ENCODE data around the gene SLC4A4.

DNA sequence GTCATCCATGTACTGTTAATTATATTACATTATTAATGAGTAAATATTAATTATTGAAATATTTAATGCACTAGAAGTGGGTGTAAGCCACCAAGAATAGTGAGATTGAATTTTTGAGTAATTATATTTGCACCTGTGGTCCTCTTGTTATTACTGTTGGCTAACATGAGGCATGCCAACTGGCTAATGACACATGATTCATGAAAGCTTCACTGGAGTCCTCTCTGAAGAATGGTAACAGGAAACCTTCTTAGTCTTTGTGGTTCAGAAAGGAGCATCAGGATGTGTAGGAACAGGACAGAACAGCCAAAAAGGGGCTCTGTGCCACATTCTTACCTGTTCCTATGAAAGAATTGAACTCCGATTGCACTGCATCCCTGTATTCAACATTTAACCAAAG is 65.2 kb downstream of the SLC4A4 start:
- TF ChIP-seq FOXM1 (IDR thresholded peaks at IDR 0.05; ENCODE audit: borderline replicate concordance, low read depth) = no peak
- TF ChIP-seq, protein P1, sequence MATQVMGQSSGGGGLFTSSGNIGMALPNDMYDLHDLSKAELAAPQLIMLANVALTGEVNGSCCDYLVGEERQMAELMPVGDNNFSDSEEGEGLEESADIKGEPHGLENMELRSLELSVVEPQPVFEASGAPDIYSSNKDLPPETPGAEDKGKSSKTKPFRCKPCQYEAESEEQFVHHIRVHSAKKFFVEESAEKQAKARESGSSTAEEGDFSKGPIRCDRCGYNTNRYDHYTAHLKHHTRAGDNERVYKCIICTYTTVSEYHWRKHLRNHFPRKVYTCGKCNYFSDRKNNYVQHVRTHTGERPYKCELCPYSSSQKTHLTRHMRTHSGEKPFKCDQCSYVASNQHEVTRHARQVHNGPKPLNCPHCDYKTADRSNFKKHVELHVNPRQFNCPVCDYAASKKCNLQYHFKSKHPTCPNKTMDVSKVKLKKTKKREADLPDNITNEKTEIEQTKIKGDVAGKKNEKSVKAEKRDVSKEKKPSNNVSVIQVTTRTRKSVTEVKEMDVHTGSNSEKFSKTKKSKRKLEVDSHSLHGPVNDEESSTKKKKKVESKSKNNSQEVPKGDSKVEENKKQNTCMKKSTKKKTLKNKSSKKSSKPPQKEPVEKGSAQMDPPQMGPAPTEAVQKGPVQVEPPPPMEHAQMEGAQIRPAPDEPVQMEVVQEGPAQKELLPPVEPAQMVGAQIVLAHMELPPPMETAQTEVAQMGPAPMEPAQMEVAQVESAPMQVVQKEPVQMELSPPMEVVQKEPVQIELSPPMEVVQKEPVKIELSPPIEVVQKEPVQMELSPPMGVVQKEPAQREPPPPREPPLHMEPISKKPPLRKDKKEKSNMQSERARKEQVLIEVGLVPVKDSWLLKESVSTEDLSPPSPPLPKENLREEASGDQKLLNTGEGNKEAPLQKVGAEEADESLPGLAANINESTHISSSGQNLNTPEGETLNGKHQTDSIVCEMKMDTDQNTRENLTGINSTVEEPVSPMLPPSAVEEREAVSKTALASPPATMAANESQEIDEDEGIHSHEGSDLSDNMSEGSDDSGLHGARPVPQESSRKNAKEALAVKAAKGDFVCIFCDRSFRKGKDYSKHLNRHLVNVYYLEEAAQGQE (IDR thresholded peaks at IDR 0.05; ENCODE audit: low read depth) = no peak
- TF ChIP-seq EP300 (IDR thresholded peaks at IDR 0.05; ENCODE audit: borderline replicate concordance) = no peak
- TF ChIP-seq, protein P2, sequence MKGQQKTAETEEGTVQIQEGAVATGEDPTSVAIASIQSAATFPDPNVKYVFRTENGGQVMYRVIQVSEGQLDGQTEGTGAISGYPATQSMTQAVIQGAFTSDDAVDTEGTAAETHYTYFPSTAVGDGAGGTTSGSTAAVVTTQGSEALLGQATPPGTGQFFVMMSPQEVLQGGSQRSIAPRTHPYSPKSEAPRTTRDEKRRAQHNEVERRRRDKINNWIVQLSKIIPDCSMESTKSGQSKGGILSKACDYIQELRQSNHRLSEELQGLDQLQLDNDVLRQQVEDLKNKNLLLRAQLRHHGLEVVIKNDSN (IDR thresholded peaks at IDR 0.05) = no peak
- no peak for TF ChIP-seq MAX (IDR thresholded peaks at IDR 0.05)
- no peak for TF ChIP-seq RAD21 (IDR thresholded peaks at IDR 0.05; ENCODE audit: low read depth)
- no peak for TF ChIP-seq TAF1 (IDR thresholded peaks at IDR 0.05; ENCODE audit: low read depth)
- TF ChIP-seq TCF12 (IDR thresholded peaks at IDR 0.05; ENCODE audit: low read depth) = no peak
- TF ChIP-seq CREB1 (IDR thresholded peaks at IDR 0.05; ENCODE audit: low read depth) = no peak
